ENCODE results near the gene MUS81.
A peak's percentile ranks its signal among the peaks of the same experiment; 100 is the strongest.
"Not testable (repeated sequence)": the region's sequence is repeated elsewhere in the genome, so short reads cannot be mapped to it uniquely, and the experiment has no call there.

The MUS81 gene

DNA sequence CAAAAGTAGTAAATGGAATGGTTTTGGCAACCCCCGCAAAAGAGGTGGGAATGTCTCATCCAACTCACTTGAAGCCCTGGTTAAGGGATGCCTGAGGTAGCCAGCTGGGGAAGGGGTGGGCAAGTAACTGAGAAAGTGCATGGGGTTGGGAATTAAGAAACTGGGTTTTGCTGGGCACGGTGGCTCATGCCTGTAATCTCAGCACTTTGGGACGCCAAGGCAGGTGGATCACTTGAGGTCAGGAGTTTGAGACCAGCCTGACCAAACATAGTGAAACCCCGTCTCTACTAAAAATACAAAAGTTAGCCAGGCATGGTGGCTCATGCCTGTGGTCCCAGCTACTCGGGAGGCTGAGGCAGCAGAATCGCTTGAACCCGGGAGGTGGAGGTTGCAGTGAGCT, 11.5 kb upstream of the MUS81 start:
- not testable (repeated sequence) for DNase-seq (ENCODE audit: low read depth)

DNA sequence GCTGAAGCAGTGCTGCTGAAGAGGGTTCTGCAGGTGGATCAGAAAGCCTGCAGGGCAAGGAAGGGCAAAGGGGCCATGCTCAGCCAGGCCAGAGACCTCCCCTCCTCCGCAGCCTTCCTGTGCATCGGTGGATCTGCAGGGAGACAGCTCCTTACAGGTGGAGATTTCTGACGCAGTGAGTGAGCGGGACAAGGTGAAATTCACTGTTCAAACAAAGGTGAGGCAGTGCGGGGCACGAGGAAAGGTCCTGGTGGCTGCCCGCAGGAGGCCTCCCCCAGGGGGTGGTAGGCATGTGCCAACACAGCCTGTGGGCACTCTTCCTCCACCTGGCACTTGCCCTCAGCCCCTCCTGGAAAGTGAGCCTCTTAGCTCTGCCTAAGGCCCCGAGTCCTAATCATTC, 10.9 kb upstream of the MUS81 start:
- DNase-seq (ENCODE audit: low read depth) = no peak

DNA sequence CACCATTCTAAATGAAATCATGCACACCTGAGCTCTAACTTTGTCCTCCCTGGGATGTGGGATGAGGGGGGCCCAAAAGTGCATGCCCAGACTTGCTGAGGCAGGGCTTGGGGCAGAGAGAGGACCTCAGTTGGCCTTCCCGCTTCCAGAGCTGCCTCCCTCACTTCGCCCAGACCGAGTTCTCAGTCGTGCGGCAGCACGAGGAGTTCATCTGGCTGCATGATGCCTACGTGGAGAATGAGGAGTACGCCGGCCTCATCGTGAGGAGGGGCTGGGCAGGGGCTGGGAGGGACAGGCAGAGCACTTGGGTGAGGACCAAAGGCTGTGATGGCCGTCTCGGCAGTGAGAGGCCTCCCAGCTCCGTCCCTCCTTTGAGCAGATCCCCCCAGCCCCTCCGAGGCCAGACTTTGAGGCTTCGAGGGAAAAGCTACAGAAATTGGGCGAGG, 10.4 kb upstream of the MUS81 start:
- no peak for DNase-seq (ENCODE audit: low read depth)

DNA sequence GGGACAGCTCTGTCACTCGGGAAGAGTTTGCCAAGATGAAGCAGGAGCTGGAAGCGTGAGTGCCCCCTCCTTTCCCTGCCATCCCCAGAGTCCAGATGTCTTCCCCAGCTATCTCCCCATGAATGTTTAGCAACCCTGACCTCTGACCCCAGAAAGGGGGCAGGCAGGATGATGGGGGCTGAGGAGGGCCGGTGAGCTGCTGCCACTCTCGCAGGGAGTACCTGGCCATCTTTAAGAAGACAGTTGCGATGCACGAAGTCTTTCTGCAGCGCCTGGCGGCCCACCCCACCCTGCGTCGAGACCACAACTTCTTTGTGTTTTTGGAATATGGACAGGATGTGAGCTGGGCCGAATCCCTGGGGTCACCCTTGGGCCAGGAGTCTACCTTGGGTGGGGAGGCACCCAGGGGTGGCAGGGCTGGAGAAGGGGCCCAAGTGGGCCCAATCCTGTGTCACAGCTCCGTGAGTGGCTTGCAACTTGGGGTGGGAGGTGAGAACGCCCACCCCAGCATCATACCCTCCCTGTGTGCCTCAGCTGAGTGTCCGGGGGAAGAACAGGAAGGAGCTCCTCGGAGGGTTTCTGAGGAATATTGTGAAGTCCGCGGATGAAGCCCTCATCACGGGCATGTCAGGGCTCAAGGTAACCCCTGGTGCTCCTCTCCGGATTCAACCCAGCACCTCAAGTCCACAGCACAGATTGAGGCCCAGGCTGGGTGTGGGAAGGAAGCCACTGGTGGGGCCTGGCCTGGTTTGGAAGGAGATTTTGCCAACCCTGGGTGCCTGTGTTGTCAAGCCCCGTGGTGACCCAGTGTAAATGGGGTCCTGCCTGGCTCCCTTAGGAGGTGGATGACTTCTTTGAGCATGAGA, 9.8 kb upstream of the MUS81 start:
- DNase-seq (ENCODE audit: low read depth) = no peak

DNA sequence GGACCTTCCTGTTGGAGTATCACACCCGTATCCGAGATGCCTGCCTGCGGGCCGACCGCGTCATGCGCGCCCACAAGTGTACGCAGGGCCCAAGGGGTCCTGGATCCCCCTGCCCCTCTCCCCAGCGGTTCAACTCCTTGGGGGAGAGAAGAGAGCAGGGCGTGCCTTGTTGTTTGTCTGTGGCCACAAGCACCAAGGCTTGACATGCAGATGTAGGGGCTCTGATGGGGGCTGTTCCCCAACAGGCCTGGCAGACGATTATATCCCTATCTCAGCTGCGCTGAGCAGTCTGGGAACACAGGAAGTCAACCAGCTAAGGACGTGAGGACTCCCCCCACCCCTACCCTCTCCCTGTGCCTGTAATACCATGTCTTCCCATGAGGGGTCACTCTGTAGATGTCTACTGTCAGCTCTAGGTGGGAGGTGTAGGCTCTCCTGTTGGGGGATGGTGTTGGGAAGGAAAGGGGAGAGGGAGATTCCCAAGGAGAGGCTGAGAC, 9.1 kb upstream of the MUS81 start:
- no peak for DNase-seq (ENCODE audit: low read depth)

DNA sequence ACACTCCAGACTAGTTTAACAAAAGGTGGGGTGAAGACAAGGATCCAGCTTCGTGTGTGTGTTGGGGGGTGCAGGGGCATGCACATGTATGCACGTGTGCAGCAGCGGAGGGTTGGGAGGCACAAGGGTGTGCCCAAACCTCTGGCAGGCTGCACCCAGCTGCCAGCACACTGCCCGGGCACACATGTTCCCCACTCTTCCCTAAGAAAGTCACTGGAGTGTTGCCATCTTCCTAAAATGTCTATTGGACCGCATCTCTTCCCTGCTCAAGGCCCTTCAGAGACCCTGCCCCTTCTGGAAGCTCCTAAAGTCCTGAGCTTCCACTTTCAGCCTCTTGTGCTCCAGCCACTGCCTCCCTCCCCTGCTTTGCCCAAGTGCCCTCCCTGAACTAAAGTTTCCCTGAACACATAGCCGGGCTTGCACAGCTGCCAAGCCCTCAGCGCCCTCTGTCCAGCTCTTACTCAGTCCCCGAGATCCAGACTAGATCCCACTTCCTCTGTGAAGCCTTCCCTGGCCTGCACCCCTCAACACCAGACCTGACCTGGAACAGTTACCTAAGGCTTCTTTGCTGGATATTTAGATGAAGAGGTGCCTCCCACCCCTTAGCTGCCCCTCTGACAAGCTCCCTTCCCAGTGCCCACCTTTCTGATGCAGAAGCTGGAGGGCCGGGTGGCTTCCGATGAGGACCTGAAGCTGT, 8.3 kb upstream of the MUS81 start:
- DNase-seq (ENCODE audit: low read depth) = no peak

DNA sequence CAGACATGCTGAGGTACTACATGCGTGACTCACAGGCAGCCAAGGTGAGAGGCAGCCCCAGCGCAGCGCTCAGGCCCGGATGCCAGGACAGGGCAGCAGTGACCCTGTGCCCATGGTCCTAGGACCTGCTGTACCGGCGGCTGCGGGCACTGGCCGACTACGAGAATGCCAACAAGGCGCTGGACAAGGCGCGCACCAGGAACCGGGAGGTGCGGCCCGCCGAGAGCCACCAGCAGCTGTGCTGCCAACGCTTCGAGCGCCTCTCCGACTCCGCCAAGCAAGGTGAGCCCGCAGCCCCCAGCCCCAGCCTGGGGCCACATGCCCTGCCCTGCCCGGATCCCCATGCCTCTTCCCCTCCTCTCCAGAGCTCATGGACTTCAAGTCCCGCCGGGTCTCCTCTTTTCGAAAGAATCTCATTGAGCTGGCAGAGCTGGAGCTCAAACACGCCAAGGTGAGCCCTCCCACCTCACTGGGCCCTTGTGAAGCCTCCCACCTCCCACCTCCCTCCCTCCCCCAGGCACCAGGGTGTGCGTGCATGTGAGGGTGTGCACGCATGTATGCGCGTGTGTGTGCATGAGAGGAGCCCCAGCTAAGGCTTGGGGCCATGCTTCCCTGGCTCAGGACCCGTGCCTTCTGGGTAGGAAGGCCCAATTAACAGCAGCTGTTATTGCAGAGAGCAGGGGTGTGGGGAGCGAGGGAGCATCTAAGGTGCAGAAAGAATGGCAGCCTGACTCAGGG, 7.6 kb upstream of the MUS81 start:
- no peak for DNase-seq (ENCODE audit: low read depth)

DNA sequence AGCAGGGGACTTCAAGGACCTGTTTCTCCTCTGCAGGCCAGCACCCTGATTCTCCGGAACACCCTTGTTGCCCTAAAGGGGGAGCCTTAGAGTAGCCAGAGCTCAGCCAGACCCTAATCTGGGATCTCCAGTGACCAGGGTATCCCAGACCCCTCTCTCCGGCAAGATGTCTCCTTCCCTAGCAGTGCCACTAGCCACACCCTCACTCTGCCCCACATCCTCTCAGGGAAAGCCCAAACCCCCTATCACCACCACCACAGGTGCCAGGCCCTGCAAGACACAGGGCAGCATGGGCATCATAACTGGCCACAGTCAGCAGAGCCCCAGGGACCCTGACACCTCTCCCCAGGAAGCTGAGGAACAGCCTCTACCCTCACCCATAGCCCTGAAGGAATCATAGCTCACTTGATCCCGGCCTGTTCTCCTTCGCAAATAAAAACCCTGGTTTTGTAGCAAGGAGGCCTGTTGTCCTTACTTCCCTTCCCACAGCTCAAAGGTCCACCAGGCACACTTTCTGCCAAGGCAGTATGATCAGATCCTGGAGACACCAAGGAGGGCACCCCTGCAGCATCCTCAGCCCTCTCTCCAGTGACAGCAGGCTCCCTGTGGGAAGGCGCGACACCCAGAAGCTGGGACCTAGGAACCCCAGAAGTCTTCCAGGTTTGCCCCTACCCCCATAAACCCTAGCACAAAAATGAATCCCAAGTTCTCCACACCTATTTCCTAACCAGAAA, 6.8 kb upstream of the MUS81 start:
- no peak for DNase-seq (ENCODE audit: low read depth)

DNA sequence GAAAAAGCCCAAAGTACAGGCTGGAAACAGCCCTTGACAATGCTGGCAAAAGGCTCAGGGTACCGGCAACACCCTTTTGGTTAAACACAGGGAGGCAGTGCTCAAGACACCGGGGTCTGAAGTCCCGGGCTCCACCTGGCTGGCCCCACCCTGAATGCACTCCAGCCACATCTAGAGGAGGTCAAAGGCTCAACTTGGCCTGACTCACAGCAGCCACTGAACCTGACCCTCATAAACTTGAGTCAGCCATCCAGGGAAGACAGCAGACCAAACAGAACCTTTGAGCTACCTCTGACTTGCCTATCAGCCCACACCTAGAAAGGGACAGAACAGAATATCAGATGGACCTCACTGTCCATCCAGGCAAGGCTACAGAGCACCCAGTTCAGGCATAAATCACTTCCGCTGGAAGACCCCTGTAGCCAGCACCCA, 6.1 kb upstream of the MUS81 start:
- DNase-seq (ENCODE audit: low read depth) = no peak

DNA sequence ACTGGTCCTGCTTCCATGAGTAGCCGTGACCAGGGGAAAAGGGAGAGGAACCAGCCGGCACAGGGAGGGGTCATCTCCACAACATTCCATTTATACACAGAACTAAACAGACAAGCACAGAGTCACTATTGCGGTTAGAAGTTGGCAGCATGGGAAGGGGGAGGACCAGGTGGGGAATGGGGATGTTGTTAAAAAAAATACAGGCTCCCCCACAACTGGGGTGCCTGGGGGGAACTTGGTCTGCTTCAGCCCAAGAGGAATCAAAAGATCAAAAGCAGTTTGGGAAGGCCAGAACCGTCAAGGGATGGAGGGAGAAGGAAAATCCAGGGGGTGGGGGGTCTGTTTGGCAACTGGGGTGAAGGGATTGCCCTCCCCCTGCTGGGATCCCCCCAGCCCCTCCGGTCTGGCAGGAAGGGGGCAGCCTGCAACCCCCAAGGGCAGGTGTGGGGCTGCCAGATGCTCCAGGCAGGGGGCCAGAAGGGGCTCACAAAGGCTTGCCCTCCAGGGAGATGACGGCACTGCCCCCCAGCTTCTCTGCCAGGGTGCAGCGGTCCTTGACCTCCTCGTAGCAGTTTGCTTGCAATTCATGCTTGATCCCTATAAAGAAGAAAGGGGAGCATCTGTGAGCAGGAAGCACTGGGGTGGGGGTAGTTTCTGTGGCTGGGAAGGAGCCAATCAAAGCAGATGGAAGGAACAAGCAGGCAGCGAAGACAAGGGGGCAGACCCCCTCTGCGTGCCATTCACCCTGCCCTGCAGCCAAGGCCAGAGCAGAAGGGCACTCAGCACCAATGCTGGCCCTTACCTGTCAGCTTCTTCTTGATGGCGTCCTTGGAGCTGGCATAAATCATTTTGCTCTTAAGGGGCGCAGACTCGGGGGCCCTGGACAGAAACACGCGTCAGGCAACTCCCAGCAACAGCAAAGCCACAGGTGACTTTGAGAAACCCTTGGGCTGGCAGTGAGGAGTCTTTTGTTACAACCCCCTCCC, 5.1 kb upstream of the MUS81 start:
- DNase-seq (ENCODE audit: low read depth) = no peak

DNA sequence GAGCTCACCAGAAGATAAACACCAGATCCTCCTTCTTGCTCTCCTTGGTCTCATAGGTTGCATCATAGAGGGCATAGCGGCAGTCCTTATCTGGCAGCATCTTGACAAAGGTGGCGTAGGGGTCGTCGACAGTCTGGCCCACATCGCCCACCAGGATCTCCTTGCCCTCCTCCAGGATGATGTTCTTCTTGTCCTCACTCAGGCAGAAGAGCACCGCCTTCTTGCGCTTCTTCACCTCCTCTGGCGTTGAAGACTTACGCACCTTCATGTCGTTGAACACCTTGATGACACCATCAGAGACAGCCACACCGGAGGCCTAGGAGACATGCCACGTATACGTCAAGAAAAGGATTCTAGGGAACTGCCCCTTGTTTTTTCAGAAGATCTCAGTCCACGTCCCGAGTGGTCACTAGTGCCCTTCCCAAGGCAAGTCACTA, 4.3 kb upstream of the MUS81 start:
- no peak for DNase-seq (ENCODE audit: low read depth)

DNA sequence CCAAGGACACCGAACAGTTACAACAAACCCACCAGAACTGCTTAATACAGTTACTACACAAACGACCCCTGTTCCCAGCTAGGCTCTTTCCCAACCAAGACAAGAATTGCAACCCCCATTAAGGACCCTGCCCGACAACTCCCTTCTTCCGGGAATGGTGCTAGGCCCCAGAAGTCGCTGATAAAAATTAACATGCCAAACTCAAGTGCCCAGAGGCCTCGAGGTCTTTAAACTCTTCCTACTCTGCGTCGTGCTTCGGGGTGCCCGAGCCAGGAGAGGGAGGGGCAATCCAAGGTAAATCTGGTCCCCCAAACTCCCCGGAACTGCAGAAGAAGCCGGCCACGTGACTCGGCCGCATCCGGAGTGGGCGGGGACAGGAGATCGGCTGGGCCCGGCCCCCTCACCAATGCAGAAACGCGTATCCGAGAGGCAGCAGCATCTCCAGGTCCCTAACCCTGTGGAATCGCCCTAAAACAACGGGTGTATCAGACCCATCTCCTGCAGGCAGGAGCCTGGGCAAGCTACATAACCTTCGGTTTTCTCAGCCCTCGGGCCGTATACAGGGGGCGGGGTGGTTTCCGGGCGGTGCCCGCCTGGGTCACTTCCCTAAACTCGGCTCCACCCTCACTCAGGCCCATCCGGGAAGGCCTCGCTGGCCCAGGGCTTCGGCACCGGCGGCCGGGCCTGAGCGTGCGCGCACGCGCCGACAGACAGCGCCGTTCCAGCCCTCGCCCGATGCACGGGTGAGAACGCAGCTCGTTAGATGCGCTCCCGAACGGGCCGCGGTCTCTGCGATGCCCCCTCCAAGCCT, 3.3 kb upstream of the MUS81 start:
- peak; percentile 80 for DNase-seq (ENCODE audit: low read depth)

DNA sequence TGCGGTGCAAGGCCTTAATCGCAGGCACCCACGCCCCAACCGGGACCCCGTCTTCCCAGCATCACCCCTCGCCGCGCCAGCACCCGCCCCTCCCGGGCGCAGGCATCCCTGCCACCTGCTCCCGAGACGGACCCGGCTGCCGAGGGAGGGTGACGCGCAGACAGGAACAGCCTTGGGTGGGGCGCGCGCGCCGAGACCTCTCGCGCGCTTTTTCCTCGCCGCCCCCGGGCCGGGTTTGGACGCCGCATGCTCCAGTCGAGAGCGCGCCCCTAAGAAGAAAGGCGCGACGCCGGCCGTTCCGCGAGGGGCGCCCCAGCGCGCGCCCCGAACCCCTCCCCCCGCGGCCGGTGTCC, 2.8 kb upstream of the MUS81 start:
- no peak for DNase-seq (ENCODE audit: low read depth)

DNA sequence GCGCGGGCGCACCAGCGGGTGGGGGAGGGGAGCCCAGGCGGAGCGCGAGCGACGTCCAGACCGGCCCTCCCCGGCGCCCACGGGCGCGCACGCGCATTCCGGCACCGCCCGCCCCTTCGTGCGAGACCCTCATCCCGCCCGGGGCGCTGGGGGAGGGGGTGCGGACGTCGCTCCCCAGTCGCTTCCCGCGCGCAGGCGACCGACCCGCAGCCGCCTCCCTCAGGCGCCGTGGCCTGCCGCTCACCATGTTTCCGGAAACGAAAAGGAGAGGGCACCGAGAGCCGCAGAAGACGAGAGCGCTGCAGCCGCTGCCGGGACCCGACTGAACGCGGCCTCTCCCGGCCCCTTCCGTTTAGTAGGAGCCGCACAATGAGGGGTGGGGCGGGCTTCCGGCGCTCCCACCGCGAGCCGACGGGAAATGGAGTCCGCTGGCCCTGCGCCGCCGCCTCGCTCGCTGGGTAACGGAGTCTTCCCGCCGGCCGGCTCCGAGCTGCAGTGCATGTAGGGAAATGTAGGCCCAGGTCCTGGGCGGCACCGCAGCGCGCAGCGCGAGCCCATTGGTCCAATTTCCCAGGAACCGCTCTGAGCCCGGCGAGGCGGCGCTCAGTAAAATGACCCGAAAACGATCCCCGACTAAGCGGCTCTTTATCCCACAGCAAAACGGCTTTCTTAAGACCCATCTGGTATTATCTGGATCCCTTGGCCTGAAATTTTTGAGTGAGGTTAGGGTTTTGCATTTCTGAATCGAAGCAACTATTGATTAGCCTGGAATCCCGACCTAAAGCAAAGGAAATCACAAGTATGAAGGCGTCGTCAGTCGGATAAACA, 2.2 kb upstream of the MUS81 start, which contains the start of gene CFL1:
Gene CFL1, minus strand, starts transcription at position 328 of the 828 bp plus-strand sequence. Its CDS starts 81 bp downstream, at position 247.
- peak; percentile 95 for DNase-seq (ENCODE audit: low read depth)

DNA sequence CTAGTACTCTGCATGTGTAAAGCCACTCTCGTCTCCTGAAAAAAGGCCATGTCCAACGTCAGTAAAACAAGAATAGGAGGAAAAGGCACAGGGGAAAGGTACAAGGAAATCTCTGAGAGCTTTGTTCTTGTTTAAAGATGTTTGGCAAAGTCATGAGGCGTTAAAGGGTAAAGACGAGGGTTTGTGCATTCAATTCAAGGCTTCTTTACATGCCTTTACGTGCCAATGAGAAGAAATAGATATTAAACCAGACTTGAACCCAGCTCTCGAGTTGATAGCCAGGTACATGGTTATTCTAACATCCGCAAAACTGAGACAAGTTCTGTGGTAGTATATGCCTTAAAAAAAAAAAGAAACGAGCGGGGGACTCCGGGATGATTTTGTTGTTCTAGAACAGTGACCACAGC, 1.5 kb upstream of the MUS81 start:
- no peak for DNase-seq (ENCODE audit: low read depth)

DNA sequence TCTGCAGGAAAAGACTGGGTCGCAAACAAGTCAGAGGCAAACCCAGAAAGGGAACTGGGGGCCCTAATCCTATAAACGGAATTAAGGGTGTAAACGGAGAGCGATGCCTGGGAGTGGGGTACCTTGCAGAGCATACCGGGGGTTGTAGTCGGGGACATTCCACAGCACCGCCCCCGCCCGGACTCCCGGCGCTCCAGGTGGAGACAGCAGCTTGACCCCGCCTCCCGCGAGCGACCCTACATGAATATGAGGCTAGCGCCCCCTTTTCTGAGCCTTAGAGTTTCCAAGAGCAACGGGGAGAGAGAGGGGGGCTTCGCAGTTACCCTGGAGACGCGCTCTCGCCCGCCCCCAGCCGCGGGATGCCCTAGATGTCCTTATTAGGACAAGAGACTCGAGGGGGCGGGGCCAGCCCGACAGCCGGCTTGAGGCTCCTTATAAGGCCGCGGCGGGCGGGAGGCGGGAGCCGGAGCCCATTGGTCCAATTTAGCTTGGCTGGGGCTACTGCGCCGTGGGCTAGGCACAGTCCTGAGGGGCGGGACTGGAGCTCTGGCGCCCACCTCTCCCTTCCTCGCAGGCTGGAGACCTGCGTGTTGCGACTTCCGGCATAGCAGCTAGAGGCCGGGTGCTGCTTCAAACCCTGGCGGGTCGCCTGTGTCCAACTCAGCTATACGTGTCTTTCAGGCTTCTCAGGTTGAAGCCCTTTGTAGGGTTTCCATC, 980 bp upstream of the MUS81 start:
- DNase-seq (ENCODE audit: low read depth) = peak; percentile 97

DNA sequence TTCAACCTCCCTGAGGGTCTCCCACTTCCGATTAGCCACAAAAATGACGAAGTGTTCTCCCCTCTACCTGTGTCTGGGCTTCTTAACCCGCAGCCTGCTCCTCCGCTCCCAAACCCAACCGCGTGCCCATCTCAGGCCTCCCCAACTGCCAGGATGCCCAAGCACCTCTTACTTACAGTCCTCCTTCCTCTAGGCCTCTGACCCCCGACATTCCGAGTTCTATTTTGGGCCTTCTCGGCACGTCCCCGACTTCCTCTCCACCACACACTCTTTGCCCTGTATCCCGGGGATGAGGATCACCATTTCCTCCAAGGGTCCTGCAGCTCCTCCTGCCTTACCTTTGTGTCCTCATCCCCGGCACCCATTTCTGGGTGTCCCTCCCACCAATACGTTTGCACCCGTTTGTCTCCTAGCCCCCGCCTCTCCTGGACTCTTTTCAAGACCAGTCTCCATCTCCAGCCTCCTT, 388 bp upstream of the MUS81 start:
- no peak for DNase-seq (ENCODE audit: low read depth)

DNA sequence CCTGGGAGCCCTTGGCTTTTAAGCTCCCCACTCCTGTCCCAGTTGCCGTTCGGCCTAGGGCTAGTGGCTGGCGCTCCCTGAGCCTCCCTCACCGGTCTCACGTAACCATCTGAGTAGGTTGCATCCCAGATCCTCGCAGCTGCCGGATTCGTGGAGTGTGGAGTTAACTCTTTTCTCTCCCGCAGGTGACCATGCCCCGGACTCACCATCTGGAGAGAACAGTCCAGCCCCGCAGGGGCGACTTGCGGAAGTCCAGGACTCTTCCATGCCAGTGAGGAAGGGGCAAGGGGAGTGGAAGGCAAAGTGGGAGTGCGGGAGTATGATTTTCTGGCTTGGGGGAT, 902 bp downstream of the MUS81 start:
- DNase-seq (ENCODE audit: low read depth) = no peak
